Prostate gland (tissue), 2 donors: Measurements from ENCODE around the gene WASF3.

ENCODE experiments used
- CTCF ChIP-seq, 4 experiments: fragments of 200-600 bp in 2 of 4; fragments of 450-650 bp in 2 of 4; sonication (generic) in 2 of 4; IDR thresholded peaks; 1 replicate in 3 of 4; 2 replicates in 1 of 4; pipeline ENCODE4 v1.5.1; 2016 to 2019; ENCODE audit warnings: antibody characterized with exemption in 4 of 4, mild to moderate bottlenecking in 2 of 4, moderate library complexity in 2 of 4
- POLR2A ChIP-seq: fragments of 450-650 bp; IDR thresholded peaks from one replicate; pipeline ENCODE4 v1.6.1; 2016; ENCODE audit warnings: antibody characterized with exemption, mild to moderate bottlenecking
- POLR2AphosphoS5 ChIP-seq: sonication (generic); formaldehyde crosslinking; IDR thresholded peaks from one replicate; pipeline ENCODE4 v1.6.1; 2017; ENCODE audit warnings: antibody characterized with exemption

DNA sequence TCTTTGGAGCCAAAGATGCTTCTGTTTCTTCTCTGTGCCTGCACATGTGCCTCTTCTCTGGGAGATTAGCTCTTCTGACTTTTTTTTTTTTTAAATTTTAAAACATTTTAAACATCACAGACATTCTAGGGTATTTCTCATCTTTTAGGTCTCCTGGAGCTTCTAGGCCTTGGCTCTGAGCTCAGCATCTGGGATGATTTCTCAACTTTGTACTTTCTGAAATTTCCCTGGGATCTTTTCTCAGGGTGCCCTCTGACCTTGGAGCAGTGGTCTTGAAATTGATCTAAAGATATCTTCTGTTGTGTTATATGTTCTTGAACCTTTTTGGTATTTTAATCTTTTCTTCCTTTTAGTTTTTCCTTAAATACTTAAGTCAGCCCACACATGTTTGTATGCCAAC lies 6.2 kb downstream of the WASF3 start:
- TF ChIP-seq POLR2A (no peak), POLR2AphosphoS5 (no peak), CTCF (IDR thresholded peaks at IDR 0.05) (no peak)
